Psoas muscle (tissue), 8 donors: ENCODE results near the gene UPK1A. TPM values are rescaled to one million over a fixed set of nuclear protein-coding genes. Genes with fewer than 3 reads are reported as not detected.
"Not testable (repeated sequence)": the region's sequence is repeated elsewhere in the genome, so short reads cannot be mapped to it uniquely, and the experiment has no call there.

Experiments
- ATAC-seq, 4 donors: fragments of 200-7000 bp; cut with Tn5 transposase; one replicate each; pipeline ENCODE4 v1.9.1; 2020; ENCODE audit warnings: moderate library complexity in 3 of 4, mild to moderate bottlenecking in 2 of 4
- DNase-seq, 2 donors: peaks; one replicate each; pipeline ENCODE4 v3.0.0-alpha.2; 2020
- H3K27ac ChIP-seq: fragments of 200-600 bp; one replicate; pipeline ENCODE4 v1.8.0; 2022
- H3K27me3 ChIP-seq, 3 donors: fragments of 200-600 bp in 1 of 3; one replicate each; pipeline versions ENCODE4 v1.6.1 to v1.8.0; 2013 to 2022; ENCODE audit warnings: low read length in 2 of 3, mild to moderate bottlenecking in 2 of 3, moderate library complexity in 1 of 3; ENCODE audit not compliant: insufficient read depth in 3 of 3
- H3K36me3 ChIP-seq, 2 donors: fragments of 200-600 bp in 1 of 2; one replicate each; pipeline versions ENCODE4 v1.6.1 to v1.8.0; 2013 to 2022; ENCODE audit warnings: low read depth in 1 of 2, mild to moderate bottlenecking in 1 of 2, moderate library complexity in 1 of 2; ENCODE audit not compliant: insufficient read depth in 1 of 2
- H3K4me1 ChIP-seq: fragments of 200-600 bp; one replicate; pipeline ENCODE4 v1.8.0; 2022
- H3K4me3 ChIP-seq: fragments of 200-600 bp; one replicate; pipeline ENCODE4 v1.8.0; 2022; ENCODE audit warnings: mild to moderate bottlenecking
- H3K9me3 ChIP-seq: fragments of 200-600 bp; one replicate; pipeline ENCODE4 v1.8.0; 2022
- CTCF ChIP-seq: fragments of 200-600 bp; IDR thresholded peaks from one replicate; pipeline ENCODE4 v1.8.0; 2022; ENCODE audit warnings: antibody characterized with exemption
- WGBS, 3 donors: extraction: QIAGEN DNeasy Blood & Tissue Kit; methylation state at CpG; one replicate each; pipeline versions ENCODE4 v1.1.6 to v1.1.7; 2013; 5-methylcytosine and 5-hydroxymethylcytosine counted together
- intact Hi-C, 2 donors: fragments of 100-400 bp; cut with DNase I; formaldehyde crosslinking; loops; one replicate each; pipeline versions ENCODE4 v1.11.0 to v1.14.2; 2022
- polyA plus RNA-seq, 3 donors: library from polyadenylated mRNA; stranded (reverse); fragments of 200-250 nt; gene quantifications; one replicate each; pipeline ENCODE4 v1.2.3, GENCODE V29; 2013
- total RNA-seq, 4 donors: library from RNA; stranded (reverse); fragmentation: NEBNext Ultra II Directional in 2 of 4; extraction: Animal tissue kit (Norgen Biotek cat#: 25700) in 2 of 4; gene quantifications; one replicate each; pipeline versions ENCODE4 v1.2.1 to v1.2.4, GENCODE V29; 2021 to 2023
- donor health status: healthy with polysubstance abuse.
- donor health status: DM: no; HTN: no; CAD: no; lungs with moderate emphysema.
- donor health status: Bipolar disorder and iron deficiency.
- donor health status: healthy.
- donor health status: DM: yes; HTN: yes; CAD: no.
- donor health status: DM: no; HTN: no; CAD: no.
- donor health status: DM: no; HTN: no; CAD: no.
- donor health status: DM: yes; HTN: yes; CAD: no.

The UPK1A gene
- total and polyA plus RNA-seq, 7 donors, result 0.17 to 0.31 (median 0.24) TPM; not detected in 4

GRCh38 chr19:35720648-35721047 is 54.3 kb downstream of the UPK1A start:
- intact Hi-C loops, result no loop called here
- Histone ChIP-seq H3K4me3 (no peak overlapping the region), H3K36me3 (peaks cover 6 to 58% of the 10 kb centered on the region in 2 donors), H3K9me3 (no peaks in the 10 kb centered on the region), H3K27ac (no peak overlapping the region), H3K27me3 (no peaks in the 10 kb centered on the region), H3K4me1 (peaks cover 18% of the 10 kb centered on the region)
- WGBS, 3 donors, result 81 to 86% (median 82%) methylated on average over 16 to 17 of the region's 17 CpGs
- no peak for DNase-seq
- ATAC-seq, result no peak
- no peak for TF ChIP-seq CTCF

- Histone ChIP-seq H3K4me3 (no peak overlapping the region), H3K36me3 (peaks cover 11 to 65% of the 10 kb centered on the region in 2 donors), H3K27ac (no peak overlapping the region), H3K27me3 (no peaks in the 10 kb centered on the region), H3K4me1 (peaks cover 14% of the 10 kb centered on the region), H3K9me3 (no peaks in the 10 kb centered on the region)
- no peak for TF ChIP-seq CTCF
- DNase-seq (no peak), ATAC-seq (no peak)
- 91 to 94% (median 92%) methylated on average over 16 of the region's 16 CpGs for WGBS, 3 donors
- intact Hi-C loops, result no loop called here
These were observed 55.1 kb downstream of the UPK1A start for GRCh38 chr19:35721374-35721773.

GRCh38 chr19:35722461-35722860 is 56.1 kb downstream of the UPK1A start:
- ATAC-seq, result no peak
- no peak for TF ChIP-seq CTCF
- Histone ChIP-seq H3K27ac (no peak overlapping the region), H3K9me3 (no peaks in the 10 kb centered on the region), H3K4me3 (no peak overlapping the region), H3K4me1 (peaks cover 14% of the 10 kb centered on the region), H3K36me3 (peaks cover 13 to 76% of the 10 kb centered on the region in 2 donors), H3K27me3 (no peaks in the 10 kb centered on the region)
- intact Hi-C loops, result no loop called here
- no peak for DNase-seq
- 90 to 96% (median 94%) methylated on average over 14 of the region's 14 CpGs for WGBS, 3 donors

GRCh38 chr19:35722897-35723296 is 56.6 kb downstream of the UPK1A start:
- WGBS, 3 donors, result 89 to 90% (median 90%) methylated on average over 15 to 16 of the region's 16 CpGs
- peaks cover 14% of the 10 kb centered on the region for H3K4me1 ChIP-seq
- no peak for TF ChIP-seq CTCF
- no peak overlapping the region for H3K4me3 ChIP-seq
- peaks cover 14 to 80% of the 10 kb centered on the region in 2 donors for H3K36me3 ChIP-seq
- intact Hi-C loops, result no loop called here
- ATAC-seq (no peak), DNase-seq (no peak)
- no peak overlapping the region for H3K27ac ChIP-seq
- H3K27me3 ChIP-seq, result no peaks in the 10 kb centered on the region
- no peaks in the 10 kb centered on the region for H3K9me3 ChIP-seq

GRCh38 chr19:35723671-35724070 is 57.4 kb downstream of the UPK1A start:
- no peak for ATAC-seq
- Histone ChIP-seq H3K27me3 (no peaks in the 10 kb centered on the region), H3K9me3 (no peaks in the 10 kb centered on the region), H3K4me3 (no peak overlapping the region), H3K36me3 (peaks cover 14 to 88% of the 10 kb centered on the region in 2 donors), H3K4me1 (peaks cover 14% of the 10 kb centered on the region), H3K27ac (no peak overlapping the region)
- 91 to 94% (median 93%) methylated on average over 24 of the region's 24 CpGs for WGBS, 3 donors
- no peak for TF ChIP-seq CTCF
- intact Hi-C loops, result loop anchor here in 1 of 2 donors (2.0 kb wide), 1 partner anchor 15 kb away; no protein-coding TSS in a partner anchor
- no peak for DNase-seq

GRCh38 chr19:35724132-35724531 is 57.8 kb downstream of the UPK1A start:
- peaks cover 16 to 93% of the 10 kb centered on the region in 2 donors for H3K36me3 ChIP-seq
- 93 to 98% (median 96%) methylated on average over 7 of the region's 7 CpGs for WGBS, 3 donors
- H3K4me3 ChIP-seq, H3K27ac ChIP-seq, DNase-seq, H3K27me3 ChIP-seq, H3K4me1 ChIP-seq, ATAC-seq, H3K9me3 ChIP-seq: not testable (repeated sequence)
- intact Hi-C loops, result loop anchor here in 1 of 2 donors (2.0 kb wide), 1 partner anchor 15 kb away; no protein-coding TSS in a partner anchor
